ENCODE results near the gene ECHDC1.

ECHDC1 gene

DNA sequence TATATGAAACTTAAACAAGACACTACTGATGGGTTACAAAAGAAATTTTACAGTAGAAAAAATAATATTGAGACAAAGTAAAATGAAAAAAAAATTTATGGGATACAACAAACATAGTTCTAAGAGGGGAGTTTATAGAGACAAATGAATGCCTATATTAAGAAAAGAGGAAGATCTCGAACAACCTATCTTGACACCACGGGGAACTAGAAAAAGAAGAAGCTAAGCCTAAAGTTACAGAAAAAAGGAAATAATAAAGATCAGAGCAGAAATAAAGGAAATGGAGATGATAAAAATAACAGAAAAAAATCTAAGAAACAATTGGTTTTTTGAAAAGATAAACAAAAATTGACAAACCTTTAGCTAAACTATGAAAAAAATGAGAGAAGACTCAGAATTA, 9.1 kb upstream of the ECHDC1 start:
- H2AFZ ChIP-seq (ENCODE audit: low read depth) = no peak overlapping the region
- H3K36me3 ChIP-seq (ENCODE audit: insufficient read depth) = no peaks in the 10 kb centered on the region
- no peaks in the 10 kb centered on the region for H3K79me2 ChIP-seq (ENCODE audit: insufficient read depth, low read depth)
- no peak overlapping the region for H3K4me2 ChIP-seq
- H3K4me3 ChIP-seq (IDR thresholded peaks at IDR 0.05; ENCODE audit: insufficient read depth, low read depth, low read length) = no peak overlapping the region
- H4K20me1 ChIP-seq (ENCODE audit: insufficient read depth) = no peaks in the 10 kb centered on the region
- TF ChIP-seq, protein P1, sequence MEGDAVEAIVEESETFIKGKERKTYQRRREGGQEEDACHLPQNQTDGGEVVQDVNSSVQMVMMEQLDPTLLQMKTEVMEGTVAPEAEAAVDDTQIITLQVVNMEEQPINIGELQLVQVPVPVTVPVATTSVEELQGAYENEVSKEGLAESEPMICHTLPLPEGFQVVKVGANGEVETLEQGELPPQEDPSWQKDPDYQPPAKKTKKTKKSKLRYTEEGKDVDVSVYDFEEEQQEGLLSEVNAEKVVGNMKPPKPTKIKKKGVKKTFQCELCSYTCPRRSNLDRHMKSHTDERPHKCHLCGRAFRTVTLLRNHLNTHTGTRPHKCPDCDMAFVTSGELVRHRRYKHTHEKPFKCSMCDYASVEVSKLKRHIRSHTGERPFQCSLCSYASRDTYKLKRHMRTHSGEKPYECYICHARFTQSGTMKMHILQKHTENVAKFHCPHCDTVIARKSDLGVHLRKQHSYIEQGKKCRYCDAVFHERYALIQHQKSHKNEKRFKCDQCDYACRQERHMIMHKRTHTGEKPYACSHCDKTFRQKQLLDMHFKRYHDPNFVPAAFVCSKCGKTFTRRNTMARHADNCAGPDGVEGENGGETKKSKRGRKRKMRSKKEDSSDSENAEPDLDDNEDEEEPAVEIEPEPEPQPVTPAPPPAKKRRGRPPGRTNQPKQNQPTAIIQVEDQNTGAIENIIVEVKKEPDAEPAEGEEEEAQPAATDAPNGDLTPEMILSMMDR (conservative IDR thresholded peaks at IDR 0.05; ENCODE audit: low read depth, low read length) = no peak
- H3K4me1 ChIP-seq (ENCODE audit: low read depth, poor library complexity, severe bottlenecking) = no peaks in the 10 kb centered on the region
- no peak overlapping the region for H3K27ac ChIP-seq
- no peaks in the 10 kb centered on the region for H3K27me3 ChIP-seq (ENCODE audit: insufficient read depth, low read depth)
- no peak overlapping the region for H3K9ac ChIP-seq

DNA sequence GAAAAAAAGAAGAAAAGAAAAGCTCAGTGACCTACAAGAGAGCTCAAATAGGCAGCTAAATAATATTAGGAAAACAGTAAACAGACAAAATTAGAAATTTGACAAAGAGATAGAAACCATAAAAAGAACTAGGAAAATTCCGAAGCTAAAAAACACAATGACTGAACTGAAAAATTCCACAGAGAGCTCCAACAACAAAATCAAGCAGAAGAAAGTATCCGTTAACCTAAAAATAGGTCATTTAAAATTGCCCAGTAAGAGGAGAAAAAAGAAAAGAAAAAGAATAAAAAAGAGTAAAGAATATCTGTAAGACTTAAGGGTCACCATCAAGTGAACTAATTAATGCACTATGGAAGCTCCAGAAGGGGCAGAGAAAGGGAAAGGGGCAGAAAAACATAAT, 6.6 kb upstream of the ECHDC1 start:
- Histone ChIP-seq H3K27me3 (ENCODE audit: insufficient read depth, low read depth) (no peaks in the 10 kb centered on the region), H3K36me3 (ENCODE audit: insufficient read depth) (no peaks in the 10 kb centered on the region), H3K4me1 (ENCODE audit: low read depth, poor library complexity, severe bottlenecking) (no peaks in the 10 kb centered on the region), H3K4me3 (IDR thresholded peaks at IDR 0.05; ENCODE audit: insufficient read depth, low read depth, low read length) (no peak overlapping the region), H3K4me2 (no peak overlapping the region), H3K27ac (no peak overlapping the region), H3K79me2 (ENCODE audit: insufficient read depth, low read depth) (no peaks in the 10 kb centered on the region), H3K9ac (no peak overlapping the region), H2AFZ (ENCODE audit: low read depth) (no peak overlapping the region), H4K20me1 (ENCODE audit: insufficient read depth) (no peaks in the 10 kb centered on the region)
- TF ChIP-seq, protein P1 (conservative IDR thresholded peaks at IDR 0.05; ENCODE audit: low read depth, low read length) = no peak

DNA sequence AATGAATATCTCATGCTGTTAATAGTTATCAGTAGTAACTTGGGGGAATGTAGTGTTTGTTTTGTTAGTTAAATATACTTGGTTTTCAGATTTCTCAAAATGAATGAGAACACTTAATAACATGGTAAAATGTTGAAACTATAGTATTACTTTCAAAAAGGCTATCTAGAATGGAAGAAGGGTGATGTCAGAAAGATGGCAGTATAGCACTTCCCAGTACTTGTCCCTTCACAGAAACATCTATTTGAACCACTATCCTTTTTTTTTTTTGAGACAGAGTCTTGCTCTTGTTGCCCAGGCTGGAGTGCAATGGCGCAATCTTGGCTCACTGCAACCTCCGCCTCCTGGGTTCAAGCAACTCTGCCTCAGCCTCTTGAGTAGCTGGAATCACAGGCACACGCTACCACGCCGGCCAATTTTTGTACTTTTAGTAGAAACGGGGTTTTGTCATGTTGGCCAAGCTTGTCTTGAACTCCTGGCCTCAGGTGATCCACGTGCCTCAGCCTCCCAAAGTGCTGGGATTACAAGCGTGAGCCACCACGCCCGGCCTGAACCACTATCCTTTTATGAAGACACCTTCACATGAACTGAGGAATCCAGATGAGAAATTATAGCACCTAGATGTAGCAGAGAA, 4.7 kb upstream of the ECHDC1 start:
- Histone ChIP-seq H3K79me2 (ENCODE audit: insufficient read depth, low read depth) (peaks cover 15% of the 10 kb centered on the region), H4K20me1 (ENCODE audit: insufficient read depth) (no peaks in the 10 kb centered on the region), H3K4me2 (no peak overlapping the region), H3K4me3 (IDR thresholded peaks at IDR 0.05; ENCODE audit: insufficient read depth, low read depth, low read length) (no peak overlapping the region), H3K27ac (no peak overlapping the region), H3K27me3 (ENCODE audit: insufficient read depth, low read depth) (no peaks in the 10 kb centered on the region), H3K4me1 (ENCODE audit: low read depth, poor library complexity, severe bottlenecking) (no peaks in the 10 kb centered on the region), H3K9ac (no peak overlapping the region), H3K36me3 (ENCODE audit: insufficient read depth) (no peaks in the 10 kb centered on the region), H2AFZ (ENCODE audit: low read depth) (no peak overlapping the region)
- TF ChIP-seq, protein P1 (conservative IDR thresholded peaks at IDR 0.05; ENCODE audit: low read depth, low read length) = no peak

DNA sequence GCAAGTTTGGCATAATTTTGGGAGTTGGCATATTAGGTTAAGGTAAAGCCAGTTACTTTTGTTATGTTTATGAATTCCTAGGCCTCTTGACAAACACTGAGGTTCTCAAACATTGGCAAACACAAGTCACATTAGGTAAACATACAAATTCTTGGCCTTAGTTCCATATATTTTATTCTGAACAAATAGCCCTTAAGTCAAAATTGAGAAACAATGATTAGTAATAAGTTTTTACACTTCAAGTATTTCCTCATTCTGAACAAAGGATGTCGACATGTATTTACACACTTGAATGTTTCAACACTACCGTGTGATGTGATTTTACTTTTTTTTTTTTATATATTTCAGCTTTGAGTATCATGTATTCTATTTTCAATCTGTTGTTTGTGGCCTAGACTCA, 3.8 kb upstream of the ECHDC1 start:
- Histone ChIP-seq H3K9ac (no peak overlapping the region), H3K27me3 (ENCODE audit: insufficient read depth, low read depth) (no peaks in the 10 kb centered on the region), H3K4me3 (IDR thresholded peaks at IDR 0.05; ENCODE audit: insufficient read depth, low read depth, low read length) (no peak overlapping the region), H3K4me1 (ENCODE audit: low read depth, poor library complexity, severe bottlenecking) (peaks cover 1% of the 10 kb centered on the region), H3K4me2 (no peak overlapping the region), H3K79me2 (ENCODE audit: insufficient read depth, low read depth) (peaks cover 20% of the 10 kb centered on the region), H4K20me1 (ENCODE audit: insufficient read depth) (no peaks in the 10 kb centered on the region), H2AFZ (ENCODE audit: low read depth) (no peak overlapping the region), H3K36me3 (ENCODE audit: insufficient read depth) (no peaks in the 10 kb centered on the region), H3K27ac (no peak overlapping the region)
- TF ChIP-seq, protein P1 (conservative IDR thresholded peaks at IDR 0.05; ENCODE audit: low read depth, low read length) = no peak

Measured in KMS-11 (cell line).